ENCODE data around the gene TENT4A. TPM values are rescaled to one million over a fixed set of nuclear protein-coding genes. Genes with fewer than 3 reads are reported as not detected.

The TENT4A gene
- total RNA-seq, 1 donor from 2014 or later: 21.6 TPM

DNA sequence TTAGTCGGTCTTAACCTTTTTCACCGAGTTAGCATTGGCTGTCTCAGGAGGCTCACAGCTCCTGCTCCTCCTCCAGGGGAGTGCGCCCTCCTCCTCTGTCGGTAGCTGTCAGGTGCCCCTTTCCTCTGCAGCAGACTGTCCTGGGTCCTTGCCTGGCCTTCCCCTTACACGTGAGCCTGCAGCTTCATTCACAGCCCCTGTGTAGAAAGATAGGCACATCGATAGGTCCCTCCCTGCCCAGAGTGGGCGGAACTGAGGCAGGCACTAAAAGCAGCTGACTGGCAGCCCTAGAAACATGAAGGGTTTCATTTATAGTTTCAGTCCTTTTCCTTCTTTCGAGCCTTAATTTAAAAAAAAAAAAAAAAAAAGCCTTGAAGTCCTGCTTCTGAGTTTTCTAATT lies 17.2 kb downstream of the TENT4A start:
- Mint-ChIP-seq H3K27me3 (ENCODE audit: unreplicated experiment) (no peaks in the 10 kb centered on the region), H3K4me1 (ENCODE audit: unreplicated experiment) (peaks cover 68% of the 10 kb centered on the region), H3K4me3 (ENCODE audit: unreplicated experiment) (no peak overlapping the region), H3K9me3 (ENCODE audit: unreplicated experiment) (no peaks in the 10 kb centered on the region), H3K27ac (ENCODE audit: unreplicated experiment) (no peak overlapping the region), H3K36me3 (ENCODE audit: unreplicated experiment) (no peaks in the 10 kb centered on the region)
- TF ChIP-seq, protein P1, sequence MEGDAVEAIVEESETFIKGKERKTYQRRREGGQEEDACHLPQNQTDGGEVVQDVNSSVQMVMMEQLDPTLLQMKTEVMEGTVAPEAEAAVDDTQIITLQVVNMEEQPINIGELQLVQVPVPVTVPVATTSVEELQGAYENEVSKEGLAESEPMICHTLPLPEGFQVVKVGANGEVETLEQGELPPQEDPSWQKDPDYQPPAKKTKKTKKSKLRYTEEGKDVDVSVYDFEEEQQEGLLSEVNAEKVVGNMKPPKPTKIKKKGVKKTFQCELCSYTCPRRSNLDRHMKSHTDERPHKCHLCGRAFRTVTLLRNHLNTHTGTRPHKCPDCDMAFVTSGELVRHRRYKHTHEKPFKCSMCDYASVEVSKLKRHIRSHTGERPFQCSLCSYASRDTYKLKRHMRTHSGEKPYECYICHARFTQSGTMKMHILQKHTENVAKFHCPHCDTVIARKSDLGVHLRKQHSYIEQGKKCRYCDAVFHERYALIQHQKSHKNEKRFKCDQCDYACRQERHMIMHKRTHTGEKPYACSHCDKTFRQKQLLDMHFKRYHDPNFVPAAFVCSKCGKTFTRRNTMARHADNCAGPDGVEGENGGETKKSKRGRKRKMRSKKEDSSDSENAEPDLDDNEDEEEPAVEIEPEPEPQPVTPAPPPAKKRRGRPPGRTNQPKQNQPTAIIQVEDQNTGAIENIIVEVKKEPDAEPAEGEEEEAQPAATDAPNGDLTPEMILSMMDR (IDR thresholded peaks at IDR 0.05): no peak
- DNase-seq (ENCODE audit: extremely low spot score, unreplicated experiment): no peak

DNA sequence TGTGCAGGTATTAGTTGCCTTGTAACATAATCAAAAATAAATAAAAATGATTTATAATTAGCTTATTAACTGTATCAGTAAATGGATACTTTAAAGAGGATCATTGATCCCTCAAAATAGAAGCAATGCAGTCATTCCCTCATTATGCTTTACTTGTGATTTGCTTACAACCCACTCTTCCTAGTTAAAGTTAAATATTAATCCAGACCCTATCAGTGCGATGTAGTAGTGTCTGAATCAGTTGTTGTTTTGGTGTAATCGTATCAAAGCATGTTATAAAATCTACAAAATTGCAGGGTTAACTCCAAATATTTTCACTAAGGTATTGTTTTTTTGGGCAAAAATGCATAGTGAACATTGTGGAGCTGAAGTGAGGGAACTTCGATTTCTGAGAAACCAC lies 17.6 kb downstream of the TENT4A start:
- peaks cover 64% of the 10 kb centered on the region for H3K4me1 Mint-ChIP-seq (ENCODE audit: unreplicated experiment)
- H3K27ac Mint-ChIP-seq (ENCODE audit: unreplicated experiment): peak overlapping the region; percentile 25
- no peak overlapping the region for H3K4me3 Mint-ChIP-seq (ENCODE audit: unreplicated experiment)
- no peaks in the 10 kb centered on the region for H3K36me3 Mint-ChIP-seq (ENCODE audit: unreplicated experiment)
- TF ChIP-seq, protein P1 (IDR thresholded peaks at IDR 0.05): no peak
- no peaks in the 10 kb centered on the region for H3K9me3 Mint-ChIP-seq (ENCODE audit: unreplicated experiment)
- no peaks in the 10 kb centered on the region for H3K27me3 Mint-ChIP-seq (ENCODE audit: unreplicated experiment)
- DNase-seq (ENCODE audit: extremely low spot score, unreplicated experiment): no peak

DNA sequence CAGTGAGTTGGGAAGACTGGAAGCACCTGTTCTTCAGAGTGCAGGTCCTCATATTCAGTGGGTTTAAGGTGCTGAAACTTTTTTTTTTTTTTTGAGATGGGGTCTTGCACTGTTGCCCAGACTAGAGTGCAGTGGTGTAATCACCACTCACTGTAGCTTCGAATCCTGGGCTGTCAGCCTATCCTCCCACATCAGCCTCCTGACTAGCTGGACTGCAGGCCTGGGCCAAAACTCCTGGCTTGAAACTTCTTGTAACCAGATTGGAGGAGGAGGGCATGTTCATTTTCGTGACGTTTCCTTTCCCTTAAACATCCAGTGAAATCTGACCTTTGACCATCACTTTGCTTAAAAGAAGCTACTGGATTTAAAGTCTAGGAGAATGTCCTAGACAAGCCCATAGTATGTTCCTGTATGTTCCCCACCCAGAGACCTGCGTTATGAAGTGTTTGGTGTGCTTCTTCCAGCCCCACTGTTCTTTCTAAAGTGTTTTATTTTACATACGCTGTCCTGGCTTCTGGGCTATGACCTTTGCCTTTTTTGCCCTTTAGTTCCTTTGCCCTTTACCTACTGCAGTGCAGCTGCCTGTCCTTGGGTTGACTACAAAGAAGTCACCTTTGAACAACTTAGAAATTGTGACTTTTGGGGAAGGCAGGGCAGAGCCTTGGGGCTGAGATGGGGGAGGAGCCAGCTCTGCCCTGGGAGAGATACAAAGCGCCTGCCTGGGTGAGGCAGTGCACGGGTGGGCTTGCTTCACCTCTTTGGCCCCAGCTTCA lies 18.4 kb downstream of the TENT4A start:
- DNase-seq (ENCODE audit: extremely low spot score, unreplicated experiment): no peak
- TF ChIP-seq, protein P1 (IDR thresholded peaks at IDR 0.05): no peak
- Mint-ChIP-seq H3K4me3 (ENCODE audit: unreplicated experiment) (peak overlapping the region; percentile 58), H3K36me3 (ENCODE audit: unreplicated experiment) (no peaks in the 10 kb centered on the region), H3K27me3 (ENCODE audit: unreplicated experiment) (no peaks in the 10 kb centered on the region), H3K4me1 (ENCODE audit: unreplicated experiment) (peaks cover 60% of the 10 kb centered on the region), H3K9me3 (ENCODE audit: unreplicated experiment) (no peaks in the 10 kb centered on the region), H3K27ac (ENCODE audit: unreplicated experiment) (peak overlapping the region; percentile 90)

DNA sequence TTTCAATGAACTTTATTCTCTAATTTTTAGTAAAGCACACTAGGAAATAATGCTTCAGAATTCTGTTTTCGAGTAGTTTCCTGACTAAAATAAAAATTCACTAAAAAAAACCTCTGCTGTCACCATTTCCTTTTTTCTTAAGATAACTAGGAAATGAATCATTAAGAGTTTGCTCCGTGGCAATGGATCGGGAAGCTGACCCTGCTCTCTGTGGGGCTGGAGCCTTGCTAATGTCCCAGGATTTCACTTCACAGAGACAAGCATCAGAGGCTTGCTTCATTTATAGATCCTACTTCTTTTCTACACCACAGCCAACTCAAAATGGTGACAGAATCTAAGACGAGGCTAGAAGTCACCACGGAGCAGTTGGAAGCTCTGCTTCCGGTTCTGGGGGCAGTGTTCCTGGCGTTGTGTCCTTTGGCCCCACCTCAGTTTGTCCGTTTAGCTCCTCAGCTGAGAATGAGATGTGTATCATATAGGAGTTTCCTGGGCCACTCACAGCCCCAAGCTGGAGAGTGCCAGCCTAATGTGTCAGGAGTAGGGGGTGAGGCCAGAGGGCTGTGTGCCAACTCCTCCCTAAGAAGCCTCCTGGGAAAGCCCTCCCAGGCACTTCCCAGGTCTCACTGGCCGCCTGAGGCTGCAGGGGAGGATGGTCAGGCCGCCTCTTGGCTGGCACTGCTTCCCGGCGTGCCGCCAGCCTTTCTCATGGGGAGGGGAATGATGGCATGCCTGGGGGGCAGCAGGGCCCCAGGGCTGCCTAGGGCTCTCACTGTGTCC lies 19.6 kb downstream of the TENT4A start:
- Mint-ChIP-seq H3K9me3 (ENCODE audit: unreplicated experiment) (no peaks in the 10 kb centered on the region), H3K4me1 (ENCODE audit: unreplicated experiment) (peaks cover 50% of the 10 kb centered on the region), H3K4me3 (ENCODE audit: unreplicated experiment) (peak overlapping the region; percentile 58), H3K27me3 (ENCODE audit: unreplicated experiment) (no peaks in the 10 kb centered on the region), H3K27ac (ENCODE audit: unreplicated experiment) (peak overlapping the region; percentile 90), H3K36me3 (ENCODE audit: unreplicated experiment) (peaks cover 4% of the 10 kb centered on the region)
- no peak for DNase-seq (ENCODE audit: extremely low spot score, unreplicated experiment)
- TF ChIP-seq, protein P1 (IDR thresholded peaks at IDR 0.05): no peak

Data from osteocyte (in vitro differentiated cells).